Measurements from ENCODE around the gene CHAF1B.
"Not testable (repeated sequence)": the region's sequence is repeated elsewhere in the genome, so short reads cannot be mapped to it uniquely, and the experiment has no call there.

Gene CHAF1B

GRCh38 chr21:36386031-36386642, 945 bp downstream of the CHAF1B start:
- Histone ChIP-seq H3K9ac (ENCODE audit: low read depth in 1 of 2, low read length in 2 of 2) (peak overlapping the region; percentile 47 to 49), H3K9me3 (ENCODE audit: control insufficient read depth in 2 of 2, low read length in 2 of 2) (no peaks in the 10 kb centered on the region), H3K27ac (ENCODE audit: low read depth in 2 of 2, low read length in 2 of 2) (no peak overlapping the region), H3K4me1 (ENCODE audit: control insufficient read depth in 2 of 2, insufficient read depth in 2 of 2, low read length in 2 of 2) (no peaks in the 10 kb centered on the region), H3K36me3 (ENCODE audit: control insufficient read depth in 2 of 2, insufficient read depth in 2 of 2, low read length in 2 of 2) (no peaks in the 10 kb centered on the region), H3K27me3 (ENCODE audit: control insufficient read depth in 2 of 2, insufficient read depth in 2 of 2, low read length in 2 of 2) (no peaks in the 10 kb centered on the region), H3K4me3 (ENCODE audit: low read length in 2 of 2) (peak overlapping the region; percentile 30 to 78)

- Histone ChIP-seq H3K4me3 (ENCODE audit: low read length in 2 of 2) (no peak overlapping the region), H3K27me3 (ENCODE audit: control insufficient read depth in 2 of 2, insufficient read depth in 2 of 2, low read length in 2 of 2) (no peaks in the 10 kb centered on the region), H3K9me3 (ENCODE audit: control insufficient read depth in 2 of 2, low read length in 2 of 2) (no peaks in the 10 kb centered on the region), H3K36me3 (ENCODE audit: control insufficient read depth in 2 of 2, insufficient read depth in 2 of 2, low read length in 2 of 2) (no peaks in the 10 kb centered on the region), H3K9ac (ENCODE audit: low read depth in 1 of 2, low read length in 2 of 2) (no peak overlapping the region), H3K4me1 (ENCODE audit: control insufficient read depth in 2 of 2, insufficient read depth in 2 of 2, low read length in 2 of 2) (no peaks in the 10 kb centered on the region), H3K27ac (ENCODE audit: low read depth in 2 of 2, low read length in 2 of 2) (no peak overlapping the region)
Measured at GRCh38 chr21:36388096-36388495, 2.9 kb downstream of the CHAF1B start.

DNA sequence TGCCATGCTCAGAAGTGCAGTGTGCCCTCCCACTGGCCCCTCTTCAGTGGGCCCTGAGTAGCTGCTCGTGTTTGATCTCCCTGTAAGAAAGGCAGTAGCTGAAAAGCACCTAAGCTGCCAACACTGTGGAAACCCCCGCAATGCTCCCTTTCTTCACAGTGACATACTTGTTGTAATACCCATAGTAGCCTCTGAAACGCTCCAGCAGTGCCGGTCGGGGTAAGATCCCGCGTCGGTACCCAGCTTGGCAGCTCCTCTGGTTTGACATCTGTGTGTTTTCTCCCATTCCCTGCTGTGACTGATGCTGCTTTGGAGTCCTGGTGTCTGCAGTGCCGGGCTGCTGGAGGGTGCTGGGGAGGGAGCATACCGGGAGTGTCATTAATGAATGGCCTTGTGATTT, 3.6 kb downstream of the CHAF1B start:
- no peak overlapping the region for H3K9ac ChIP-seq (ENCODE audit: low read depth in 1 of 2, low read length in 2 of 2)

DNA sequence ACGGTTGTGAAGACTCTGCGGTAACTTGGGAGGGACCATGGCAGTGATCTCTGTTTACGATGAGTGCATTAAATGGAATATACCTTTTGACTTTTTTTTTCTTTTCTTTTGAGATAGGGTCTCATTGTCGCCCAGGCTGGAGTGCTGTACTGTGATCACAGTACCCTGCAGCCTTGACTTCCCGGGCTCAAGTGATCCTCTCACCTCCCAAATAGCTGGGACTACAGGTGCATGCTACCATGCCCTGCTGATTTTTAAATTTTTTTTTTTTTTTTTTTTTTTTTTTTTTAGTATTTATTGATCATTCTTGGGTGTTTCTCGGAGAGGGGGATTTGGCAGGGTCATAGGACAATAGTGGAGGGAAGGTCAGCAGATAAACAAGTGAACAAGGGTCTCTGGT, 6.5 kb downstream of the CHAF1B start:
- H3K9me3 ChIP-seq (ENCODE audit: control insufficient read depth in 2 of 2, low read length in 2 of 2); H3K36me3 ChIP-seq (ENCODE audit: control insufficient read depth in 2 of 2, insufficient read depth in 2 of 2, low read length in 2 of 2); H3K9ac ChIP-seq (ENCODE audit: low read depth in 1 of 2, low read length in 2 of 2); H3K27me3 ChIP-seq (ENCODE audit: control insufficient read depth in 2 of 2, insufficient read depth in 2 of 2, low read length in 2 of 2); H3K27ac ChIP-seq (ENCODE audit: low read depth in 2 of 2, low read length in 2 of 2); H3K4me3 ChIP-seq (ENCODE audit: low read length in 2 of 2); H3K4me1 ChIP-seq (ENCODE audit: control insufficient read depth in 2 of 2, insufficient read depth in 2 of 2, low read length in 2 of 2): not testable (repeated sequence)

More for the DNA sequence above, 3.6 kb downstream of the CHAF1B start:
- no peak overlapping the region for H3K27ac ChIP-seq (ENCODE audit: low read depth in 2 of 2, low read length in 2 of 2)
- H3K4me1 ChIP-seq (ENCODE audit: control insufficient read depth in 2 of 2, insufficient read depth in 2 of 2, low read length in 2 of 2) = no peaks in the 10 kb centered on the region
- no peak overlapping the region for H3K4me3 ChIP-seq (ENCODE audit: low read length in 2 of 2)
- no peaks in the 10 kb centered on the region for H3K9me3 ChIP-seq (ENCODE audit: control insufficient read depth in 2 of 2, low read length in 2 of 2)
- H3K27me3 ChIP-seq (ENCODE audit: control insufficient read depth in 2 of 2, insufficient read depth in 2 of 2, low read length in 2 of 2) = no peaks in the 10 kb centered on the region
- H3K36me3 ChIP-seq (ENCODE audit: control insufficient read depth in 2 of 2, insufficient read depth in 2 of 2, low read length in 2 of 2) = no peaks in the 10 kb centered on the region

- H3K27ac ChIP-seq (ENCODE audit: low read depth in 2 of 2, low read length in 2 of 2) = no peak overlapping the region
- no peaks in the 10 kb centered on the region for H3K4me1 ChIP-seq (ENCODE audit: control insufficient read depth in 2 of 2, insufficient read depth in 2 of 2, low read length in 2 of 2)
- no peak overlapping the region for H3K9ac ChIP-seq (ENCODE audit: low read depth in 1 of 2, low read length in 2 of 2)
- H3K36me3 ChIP-seq (ENCODE audit: control insufficient read depth in 2 of 2, insufficient read depth in 2 of 2, low read length in 2 of 2) = no peaks in the 10 kb centered on the region
- H3K27me3 ChIP-seq (ENCODE audit: control insufficient read depth in 2 of 2, insufficient read depth in 2 of 2, low read length in 2 of 2) = no peaks in the 10 kb centered on the region
- no peaks in the 10 kb centered on the region for H3K9me3 ChIP-seq (ENCODE audit: control insufficient read depth in 2 of 2, low read length in 2 of 2)
- no peak overlapping the region for H3K4me3 ChIP-seq (ENCODE audit: low read length in 2 of 2)
Measured at GRCh38 chr21:36395353-36396111, 10.3 kb downstream of the CHAF1B start.

DNA sequence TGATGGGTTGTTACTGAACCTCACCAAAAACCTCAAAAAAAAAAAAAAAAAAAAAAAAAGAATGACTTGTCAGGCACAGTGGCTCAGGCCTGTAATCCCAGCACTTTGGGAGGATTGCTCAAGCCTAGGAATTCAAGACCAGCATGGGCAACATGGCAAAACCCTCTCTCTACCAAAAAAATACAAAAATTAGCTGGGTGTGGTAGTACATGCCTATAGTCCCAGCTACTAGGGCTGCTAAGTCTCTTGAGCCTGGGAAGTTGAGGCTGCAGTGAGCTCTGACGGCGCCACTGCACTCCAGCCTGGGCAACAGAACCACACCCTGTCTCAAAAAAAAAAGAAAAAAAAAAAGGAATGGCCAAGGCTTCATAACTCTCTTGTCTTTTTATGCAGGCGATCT, 11.1 kb downstream of the CHAF1B start:
- H3K4me1 ChIP-seq (ENCODE audit: control insufficient read depth in 2 of 2, insufficient read depth in 2 of 2, low read length in 2 of 2) = no peaks in the 10 kb centered on the region
- H3K36me3 ChIP-seq (ENCODE audit: control insufficient read depth in 2 of 2, insufficient read depth in 2 of 2, low read length in 2 of 2) = no peaks in the 10 kb centered on the region
- no peak overlapping the region for H3K4me3 ChIP-seq (ENCODE audit: low read length in 2 of 2)
- no peak overlapping the region for H3K27ac ChIP-seq (ENCODE audit: low read depth in 2 of 2, low read length in 2 of 2)
- H3K9me3 ChIP-seq (ENCODE audit: control insufficient read depth in 2 of 2, low read length in 2 of 2) = no peaks in the 10 kb centered on the region
- H3K9ac ChIP-seq (ENCODE audit: low read depth in 1 of 2, low read length in 2 of 2) = no peak overlapping the region
- H3K27me3 ChIP-seq (ENCODE audit: control insufficient read depth in 2 of 2, insufficient read depth in 2 of 2, low read length in 2 of 2) = no peaks in the 10 kb centered on the region

DNA sequence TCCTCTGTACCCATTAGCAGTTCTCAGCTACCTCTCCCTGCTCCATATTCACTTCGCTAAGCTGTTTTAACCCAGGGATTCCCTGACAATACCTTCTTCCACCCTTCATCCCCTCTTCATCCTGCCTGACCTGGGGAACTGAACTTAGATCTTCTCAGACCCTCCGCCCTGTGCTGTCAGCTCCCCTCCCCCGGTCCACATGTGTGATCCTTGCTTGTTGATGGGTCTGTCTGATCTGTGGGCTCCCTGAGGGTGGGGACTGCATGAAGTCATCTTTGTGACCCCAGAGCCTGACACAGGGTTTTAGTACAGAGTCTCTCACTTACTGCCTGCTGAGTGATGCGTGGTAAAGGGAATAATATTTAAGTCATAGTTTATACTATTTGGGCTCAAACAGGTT, 11.8 kb downstream of the CHAF1B start:
- Histone ChIP-seq H3K27ac (ENCODE audit: low read depth in 2 of 2, low read length in 2 of 2) (no peak overlapping the region), H3K4me1 (ENCODE audit: control insufficient read depth in 2 of 2, insufficient read depth in 2 of 2, low read length in 2 of 2) (no peaks in the 10 kb centered on the region), H3K36me3 (ENCODE audit: control insufficient read depth in 2 of 2, insufficient read depth in 2 of 2, low read length in 2 of 2) (no peaks in the 10 kb centered on the region), H3K4me3 (ENCODE audit: low read length in 2 of 2) (no peak overlapping the region), H3K27me3 (ENCODE audit: control insufficient read depth in 2 of 2, insufficient read depth in 2 of 2, low read length in 2 of 2) (no peaks in the 10 kb centered on the region), H3K9me3 (ENCODE audit: control insufficient read depth in 2 of 2, low read length in 2 of 2) (no peaks in the 10 kb centered on the region), H3K9ac (ENCODE audit: low read depth in 1 of 2, low read length in 2 of 2) (no peak overlapping the region)

GRCh38 chr21:36397606-36398005, 12.4 kb downstream of the CHAF1B start:
- Histone ChIP-seq H3K27ac (ENCODE audit: low read depth in 2 of 2, low read length in 2 of 2) (no peak overlapping the region), H3K4me3 (ENCODE audit: low read length in 2 of 2) (no peak overlapping the region), H3K36me3 (ENCODE audit: control insufficient read depth in 2 of 2, insufficient read depth in 2 of 2, low read length in 2 of 2) (no peaks in the 10 kb centered on the region), H3K9ac (ENCODE audit: low read depth in 1 of 2, low read length in 2 of 2) (no peak overlapping the region), H3K27me3 (ENCODE audit: control insufficient read depth in 2 of 2, insufficient read depth in 2 of 2, low read length in 2 of 2) (no peaks in the 10 kb centered on the region), H3K9me3 (ENCODE audit: control insufficient read depth in 2 of 2, low read length in 2 of 2) (no peaks in the 10 kb centered on the region), H3K4me1 (ENCODE audit: control insufficient read depth in 2 of 2, insufficient read depth in 2 of 2, low read length in 2 of 2) (no peaks in the 10 kb centered on the region)

DNA sequence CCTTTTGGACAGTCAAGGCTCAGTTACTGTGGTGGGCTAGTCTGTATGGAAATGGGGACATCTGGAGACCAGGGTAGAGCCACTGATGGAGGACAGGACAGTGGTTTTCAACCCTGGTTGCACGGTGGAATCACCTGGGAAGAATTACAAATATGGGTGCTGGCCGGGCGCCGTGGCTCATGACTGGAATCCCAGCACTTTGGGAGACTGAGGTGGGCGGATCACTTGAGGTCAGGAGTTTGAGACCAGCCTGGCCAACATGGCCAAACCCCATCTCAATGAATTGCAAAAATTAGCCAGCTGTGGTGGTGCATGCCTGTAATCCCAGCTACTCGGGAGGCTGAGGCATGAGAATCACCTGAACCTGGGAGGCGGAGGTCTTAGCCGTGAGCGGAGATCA, 14.5 kb downstream of the CHAF1B start:
- H3K36me3 ChIP-seq (ENCODE audit: control insufficient read depth in 2 of 2, insufficient read depth in 2 of 2, low read length in 2 of 2); H3K9me3 ChIP-seq (ENCODE audit: control insufficient read depth in 2 of 2, low read length in 2 of 2); H3K4me1 ChIP-seq (ENCODE audit: control insufficient read depth in 2 of 2, insufficient read depth in 2 of 2, low read length in 2 of 2); H3K4me3 ChIP-seq (ENCODE audit: low read length in 2 of 2); H3K27ac ChIP-seq (ENCODE audit: low read depth in 2 of 2, low read length in 2 of 2); H3K9ac ChIP-seq (ENCODE audit: low read depth in 1 of 2, low read length in 2 of 2); H3K27me3 ChIP-seq (ENCODE audit: control insufficient read depth in 2 of 2, insufficient read depth in 2 of 2, low read length in 2 of 2): not testable (repeated sequence)

DNA sequence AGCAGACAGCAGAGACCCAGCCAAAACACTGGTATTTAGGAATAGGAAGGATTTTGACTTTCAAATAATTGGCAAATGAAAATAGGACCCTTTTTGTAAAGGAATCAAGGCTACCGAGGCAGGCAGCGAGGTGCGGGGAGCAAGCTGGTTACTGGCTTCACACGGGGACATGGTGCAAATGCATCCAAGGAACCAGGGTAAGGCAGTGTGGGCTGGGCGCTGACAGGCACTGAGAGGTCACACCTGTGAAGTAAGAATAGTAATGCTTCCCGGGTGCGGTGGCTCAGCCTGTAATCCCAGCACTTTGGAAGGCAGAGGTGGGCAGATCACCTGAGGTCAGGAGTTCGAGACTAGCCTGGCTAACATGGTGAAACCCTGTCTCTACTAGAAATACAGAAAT, 15.5 kb downstream of the CHAF1B start:
- Histone ChIP-seq H3K4me1 (ENCODE audit: control insufficient read depth in 2 of 2, insufficient read depth in 2 of 2, low read length in 2 of 2) (no peaks in the 10 kb centered on the region), H3K9ac (ENCODE audit: low read depth in 1 of 2, low read length in 2 of 2) (no peak overlapping the region), H3K27me3 (ENCODE audit: control insufficient read depth in 2 of 2, insufficient read depth in 2 of 2, low read length in 2 of 2) (no peaks in the 10 kb centered on the region), H3K4me3 (ENCODE audit: low read length in 2 of 2) (no peak overlapping the region), H3K9me3 (ENCODE audit: control insufficient read depth in 2 of 2, low read length in 2 of 2) (no peaks in the 10 kb centered on the region), H3K27ac (ENCODE audit: low read depth in 2 of 2, low read length in 2 of 2) (no peak overlapping the region), H3K36me3 (ENCODE audit: control insufficient read depth in 2 of 2, insufficient read depth in 2 of 2, low read length in 2 of 2) (peaks cover 0 to 4% of the 10 kb centered on the region in 2 donors)
